Skeletal muscle cell (primary cell): ENCODE results near the gene RTL10.
"Not testable (repeated sequence)": the region's sequence is repeated elsewhere in the genome, so short reads cannot be mapped to it uniquely, and the experiment has no call there.

ENCODE experiments used
- DNase-seq: peaks from one replicate; pipeline ENCODE4 v3.0.0-alpha.2; 2010; ENCODE audit warnings: low read depth
- H3K4me3 ChIP-seq: 2 replicates; pipeline ENCODE4 v1.5.1; 2011; ENCODE audit warnings: low read depth, mild to moderate bottlenecking, control low read depth, low read length, moderate library complexity

Gene RTL10

DNA sequence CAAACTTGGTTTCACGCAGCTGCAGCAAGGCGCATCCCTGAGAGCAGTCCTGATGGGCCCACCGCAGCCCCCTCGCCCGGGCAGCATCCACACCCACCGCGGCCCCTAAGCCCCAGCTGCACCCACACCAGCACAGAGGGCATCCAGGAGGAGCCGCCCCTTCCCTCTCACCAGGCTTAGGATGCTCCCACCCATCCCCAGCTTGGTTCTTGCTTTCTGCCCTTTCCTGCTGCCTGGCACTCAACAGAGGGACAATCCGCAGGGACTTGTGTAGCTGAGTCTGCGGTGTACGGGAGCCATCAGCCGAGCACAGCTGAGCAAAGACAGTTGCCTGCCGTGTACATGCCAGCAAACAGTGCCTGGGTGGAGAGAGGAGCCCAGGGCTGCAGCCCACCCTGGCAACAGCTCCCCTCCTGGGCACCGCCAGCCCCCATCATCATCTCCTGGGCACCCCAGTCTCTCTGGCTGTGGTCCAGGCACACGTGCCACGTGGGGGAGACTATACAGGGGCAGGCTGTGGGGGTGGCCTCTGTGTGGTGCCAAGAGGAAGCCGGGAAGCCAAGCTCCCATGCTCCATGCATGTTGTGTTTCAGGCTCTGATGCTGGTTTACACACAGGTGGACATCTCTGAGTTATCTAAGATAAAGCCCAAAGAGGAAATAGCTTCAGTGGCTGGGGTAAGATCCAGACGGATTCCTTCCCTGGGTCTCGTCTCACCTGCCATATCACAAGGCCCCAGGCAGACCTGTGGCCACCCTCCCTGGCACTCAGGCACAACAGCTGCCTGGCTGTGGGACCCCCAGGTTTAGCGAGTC, 36.0 kb upstream of the RTL10 start:
- no peak overlapping the region for H3K4me3 ChIP-seq
- DNase-seq = no peak

- no peak overlapping the region for H3K4me3 ChIP-seq
- no peak for DNase-seq
These were observed 35.3 kb upstream of the RTL10 start for GRCh38 chr22:19889951-19890350.

- DNase-seq = no peak
- H3K4me3 ChIP-seq = no peak overlapping the region
These were observed 33.6 kb upstream of the RTL10 start for GRCh38 chr22:19888131-19888746.

DNA sequence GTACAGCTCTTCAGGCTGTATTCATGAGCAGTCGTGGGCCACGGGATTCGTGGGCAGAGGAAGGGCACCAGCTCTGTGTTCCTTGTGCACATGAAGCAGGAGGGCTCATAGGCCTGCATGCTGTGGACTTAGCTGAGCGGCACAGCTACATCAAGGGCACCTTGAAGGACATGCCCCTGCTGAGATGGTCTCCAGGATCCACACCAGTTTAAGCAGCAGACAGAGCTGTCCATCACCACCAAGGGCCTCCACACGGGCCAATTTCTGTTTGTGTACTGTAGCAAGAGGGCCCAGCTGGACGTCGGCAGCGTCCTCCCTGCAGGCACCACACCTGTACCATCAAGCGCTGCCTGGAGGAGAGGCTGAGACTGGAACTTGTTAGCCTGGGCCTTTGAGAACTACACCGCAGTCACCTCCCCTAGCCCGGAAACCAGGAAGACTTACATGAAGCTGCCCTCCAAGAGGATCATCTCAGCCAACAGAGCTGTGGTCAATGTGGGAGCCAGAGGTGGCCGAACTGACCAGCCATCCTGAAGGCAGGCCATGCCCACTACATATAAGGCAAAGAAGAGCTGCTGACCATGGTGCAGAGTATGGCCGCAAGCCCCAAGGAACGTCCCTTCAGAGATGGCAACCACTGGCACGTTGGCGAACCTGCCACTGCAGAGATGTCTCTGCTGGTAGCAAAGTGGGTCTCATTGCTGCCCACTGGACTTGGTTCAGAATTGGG, 32.7 kb upstream of the RTL10 start:
- H3K4me3 ChIP-seq = no peak overlapping the region
- no peak for DNase-seq

GRCh38 chr22:19886605-19887255, 32.1 kb upstream of the RTL10 start:
- no peak overlapping the region for H3K4me3 ChIP-seq
- no peak for DNase-seq

- DNase-seq = no peak
- H3K4me3 ChIP-seq = no peak overlapping the region
These were observed 31.3 kb upstream of the RTL10 start for GRCh38 chr22:19885841-19886592.

DNA sequence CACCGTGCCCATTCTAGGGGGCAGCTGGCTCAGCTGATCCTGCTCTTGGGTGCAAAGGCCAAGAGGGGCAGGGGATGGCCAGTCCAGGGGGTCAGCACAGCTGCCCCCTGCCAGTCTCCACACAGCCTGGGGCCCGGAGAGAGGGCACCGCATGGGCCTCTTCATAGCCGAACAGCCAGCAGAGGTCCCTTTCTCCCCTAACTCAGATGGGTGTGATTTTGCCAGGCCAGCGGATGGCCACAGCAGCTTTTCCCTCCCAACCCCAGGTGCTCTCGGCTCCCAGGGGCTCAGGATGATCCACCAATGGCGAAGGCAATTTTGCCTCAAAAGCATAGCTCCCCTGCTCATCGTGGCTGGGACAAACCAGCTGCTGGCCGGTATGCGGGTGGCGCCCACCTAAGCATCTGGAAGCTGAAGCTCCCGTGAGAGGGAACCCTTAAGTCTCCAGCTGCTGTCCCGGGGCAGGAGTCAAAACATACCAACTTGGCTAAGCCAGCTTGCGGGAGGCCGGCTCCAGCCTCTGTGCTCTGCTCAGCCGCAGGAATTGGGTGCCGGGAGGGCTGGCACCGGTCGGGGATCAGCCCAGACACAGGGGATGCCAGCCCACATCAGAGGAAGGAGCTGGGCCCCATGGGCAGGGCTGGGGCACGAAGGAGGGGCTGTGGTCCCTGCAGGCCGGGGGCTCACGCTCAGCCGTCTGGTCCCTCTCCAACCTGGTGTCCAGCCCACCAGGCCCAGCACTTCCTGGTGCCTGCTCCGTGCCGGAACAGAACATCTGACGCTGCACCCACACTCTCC, 30.5 kb upstream of the RTL10 start:
- no peak for DNase-seq
- H3K4me3 ChIP-seq = no peak overlapping the region

GRCh38 chr22:19884161-19884953, 29.7 kb upstream of the RTL10 start:
- DNase-seq = no peak
- H3K4me3 ChIP-seq = no peak overlapping the region

- DNase-seq, H3K4me3 ChIP-seq: not testable (repeated sequence)
These were observed 28.8 kb upstream of the RTL10 start for GRCh38 chr22:19883446-19883845.

DNA sequence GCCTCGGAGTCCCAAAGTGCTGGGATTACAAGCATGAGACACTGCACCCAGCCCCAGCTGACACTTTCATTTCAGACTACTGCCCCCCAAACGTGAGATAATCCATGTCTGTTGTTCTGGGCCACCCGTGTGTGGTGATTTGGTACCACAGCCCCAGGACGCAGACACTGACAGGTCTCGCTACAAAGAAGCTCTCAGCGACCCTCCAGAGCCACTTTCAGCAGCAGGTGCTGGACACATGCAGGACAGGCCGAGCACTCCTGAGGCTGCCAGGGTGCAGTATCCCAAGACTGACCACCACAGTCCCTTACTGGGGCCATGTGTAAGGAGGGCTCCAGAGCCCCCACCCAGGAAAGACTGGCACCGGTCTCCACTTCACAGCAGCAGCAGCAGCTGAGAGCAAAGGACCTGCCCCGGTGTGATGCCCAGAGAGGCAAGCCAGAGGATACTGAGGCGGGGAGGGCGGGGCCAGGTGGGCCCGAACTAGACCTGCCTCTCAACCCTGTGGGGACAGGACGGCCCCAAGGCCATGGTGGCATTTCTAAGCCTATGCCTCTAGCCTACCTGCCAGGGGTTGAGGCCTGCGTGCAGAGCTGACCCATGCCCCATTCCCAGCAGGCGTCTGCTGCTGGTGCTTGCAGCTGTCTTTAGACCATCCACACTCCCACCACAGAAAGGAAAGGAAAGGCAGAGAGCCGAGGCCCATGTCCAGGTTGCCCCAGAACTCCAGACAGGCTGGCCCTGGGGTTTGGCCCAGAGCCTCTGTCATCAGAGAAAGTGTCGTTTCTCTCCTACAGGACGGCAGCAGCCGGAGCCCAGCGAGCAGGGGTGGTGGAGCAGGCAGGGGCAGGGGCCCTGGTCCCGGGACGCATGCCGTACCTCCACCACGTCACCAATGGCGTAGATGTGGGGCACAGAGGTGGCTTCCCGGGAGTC, 28.0 kb upstream of the RTL10 start:
- no peak overlapping the region for H3K4me3 ChIP-seq
- DNase-seq = no peak

DNA sequence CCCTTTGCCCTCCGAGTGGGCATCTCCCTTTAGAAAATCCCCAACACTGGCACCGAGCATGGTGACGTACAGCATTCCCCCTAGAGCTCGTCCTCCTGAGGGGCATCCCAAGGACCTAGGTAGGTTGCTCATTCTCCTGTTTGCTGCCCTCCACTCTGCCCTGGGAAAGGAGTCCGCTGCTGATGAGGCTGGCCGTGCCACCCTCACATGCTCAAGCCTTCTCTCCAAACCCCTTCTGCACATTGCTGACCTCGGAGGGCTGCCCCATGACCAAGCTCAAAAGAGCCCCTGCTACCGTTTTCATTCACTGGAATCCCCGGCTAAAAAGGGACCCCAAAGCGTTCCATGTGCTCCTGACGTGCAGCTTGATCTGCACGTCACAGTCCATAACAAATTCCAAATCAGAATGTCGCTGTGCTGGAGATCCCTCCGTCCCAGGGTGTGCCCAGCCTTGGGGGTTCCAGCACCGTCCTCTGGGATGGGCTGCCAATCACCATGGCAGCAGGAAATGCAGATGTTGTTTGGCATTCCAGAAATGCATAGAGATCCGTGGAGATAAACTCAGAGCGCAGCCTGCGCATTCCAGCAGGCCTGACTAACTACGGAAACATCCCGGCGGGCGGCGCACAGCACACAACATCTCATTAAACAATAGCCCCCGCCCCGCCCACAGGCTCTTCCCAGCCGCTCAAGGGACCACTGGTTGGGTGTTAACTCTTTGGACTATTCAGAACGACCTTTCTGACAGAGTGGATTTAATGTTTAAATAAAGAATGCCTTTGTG, 26.3 kb upstream of the RTL10 start:
- H3K4me3 ChIP-seq = peak overlapping the region; percentile 3
- DNase-seq = peak; percentile 81

GRCh38 chr22:19879992-19880785, 25.5 kb upstream of the RTL10 start:
- peak overlapping the region; percentile 3 for H3K4me3 ChIP-seq
- DNase-seq = no peak

GRCh38 chr22:19879643-19879991, 24.9 kb upstream of the RTL10 start:
- DNase-seq = no peak
- H3K4me3 ChIP-seq = no peak overlapping the region

DNA sequence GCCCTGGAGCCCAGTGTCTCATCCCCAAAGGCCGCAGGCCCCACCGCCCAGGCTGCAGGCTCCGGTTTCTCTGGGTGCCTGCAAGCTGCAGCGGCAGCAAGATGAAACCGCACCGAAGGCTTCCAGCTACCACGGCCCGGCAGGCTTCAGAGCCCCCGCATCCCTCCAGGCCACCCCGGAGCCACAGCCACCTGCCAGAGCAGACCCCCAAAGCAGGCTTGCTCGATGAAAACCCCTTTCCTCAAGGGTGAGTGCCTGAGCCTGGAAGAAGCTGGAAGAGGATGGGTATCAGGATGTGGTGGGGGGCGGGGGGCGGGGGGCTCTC, 24.5 kb upstream of the RTL10 start:
- peak overlapping the region; percentile 7 for H3K4me3 ChIP-seq
- DNase-seq = no peak

DNA sequence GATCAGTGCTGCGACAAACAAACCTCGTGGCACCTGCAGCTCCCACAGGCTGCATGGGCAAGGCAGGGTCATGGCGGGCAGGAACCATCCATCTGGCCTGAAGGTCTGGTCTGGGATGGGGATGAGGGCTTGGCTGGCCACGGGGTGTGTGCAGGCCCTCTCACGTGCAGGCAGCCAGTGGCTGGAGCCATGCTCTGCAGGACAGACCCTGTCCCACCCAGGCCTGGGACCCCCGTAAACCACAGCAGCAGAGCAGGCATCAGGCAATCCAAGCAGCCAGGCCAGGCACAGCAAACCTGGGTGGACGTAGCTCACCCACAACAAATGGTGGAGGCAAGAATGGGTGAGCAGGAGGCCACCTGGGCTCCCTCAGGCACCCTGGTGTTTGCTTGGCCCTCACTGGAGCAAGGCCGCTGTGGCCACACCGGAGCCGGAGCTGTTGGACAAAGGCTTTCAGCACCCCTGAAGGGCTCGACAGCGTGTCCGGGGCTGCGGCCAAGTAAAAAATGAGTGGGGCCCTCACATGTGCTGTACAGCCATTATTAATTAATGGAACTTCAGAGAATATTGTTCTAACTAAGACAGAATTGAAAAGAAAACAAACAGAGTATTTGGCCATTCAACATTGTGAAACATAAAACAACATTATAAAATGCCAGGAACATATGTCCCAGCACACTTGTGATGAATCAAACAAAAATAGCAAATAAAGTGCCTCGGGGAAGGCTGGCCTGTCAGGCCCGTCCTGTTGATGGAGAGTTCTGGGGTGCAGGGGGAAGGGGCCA, 24.0 kb upstream of the RTL10 start:
- no peak for DNase-seq
- H3K4me3 ChIP-seq = no peak overlapping the region
